GM19240 (cell line): ENCODE measurements around the gene GCKR.
A peak's percentile ranks its signal among the peaks of the same experiment; 100 is the strongest.

Experiments used
- DNase-seq: peaks from one replicate; pipeline ENCODE4 v3.0.0; 2011; ENCODE audit warnings: low spot score; ENCODE audit not compliant: insufficient read length

The GCKR gene

GRCh38 chr2:27496357-27497287 lies at the start of gene GCKR:
TSS of gene GCKR (plus strand) at chr2:27496839. CDS start at chr2:27496905, 66 bp downstream.
- DNase-seq, result no peak

- no peak for DNase-seq
Measured at GRCh38 chr2:27448381-27448780, 48.3 kb upstream of the GCKR start.

GRCh38 chr2:27451095-27451494 lies 45.5 kb upstream of the GCKR start:
- DNase-seq, result no peak

- no peak for DNase-seq
Measured at GRCh38 chr2:27453968-27454367, 42.7 kb upstream of the GCKR start.

GRCh38 chr2:27461118-27461517 lies 35.5 kb upstream of the GCKR start:
- DNase-seq, result no peak

- DNase-seq, result no peak
Measured at GRCh38 chr2:27464443-27464842, 32.2 kb upstream of the GCKR start.

- DNase-seq, result no peak
Measured at GRCh38 chr2:27471961-27472360, 24.7 kb upstream of the GCKR start.

- DNase-seq, result no peak
Measured at GRCh38 chr2:27485496-27485895, 11.1 kb upstream of the GCKR start.

- DNase-seq, result no peak
Measured at GRCh38 chr2:27489118-27489497, 7.5 kb upstream of the GCKR start.

GRCh38 chr2:27489498-27490397 lies 6.9 kb upstream of the GCKR start, which contains the start of gene IFT172:
TSS of gene IFT172 (minus strand) at chr2:27489743. CDS start at chr2:27489653, 90 bp downstream.
- peak; percentile 97 for DNase-seq

- no peak for DNase-seq
Measured at GRCh38 chr2:27492557-27492956, 4.1 kb upstream of the GCKR start.

- DNase-seq, result no peak
Measured at GRCh38 chr2:27493948-27494283, 2.7 kb upstream of the GCKR start.

- DNase-seq, result no peak
Measured at GRCh38 chr2:27494284-27494943, 2.2 kb upstream of the GCKR start.

- DNase-seq, result no peak
Measured at GRCh38 chr2:27494944-27495554, 1.6 kb upstream of the GCKR start, which contains the start of gene FNDC4. TSS of gene FNDC4 (minus strand) at chr2:27495200. CDS start at chr2:27494679, 521 bp downstream.

GRCh38 chr2:27495840-27496356 lies 741 bp upstream of the GCKR start:
- no peak for DNase-seq

GRCh38 chr2:27497288-27497627 lies 619 bp downstream of the GCKR start:
- DNase-seq, result no peak

GRCh38 chr2:27498975-27499374 lies 2.3 kb downstream of the GCKR start:
- DNase-seq, result no peak

GRCh38 chr2:27501042-27501441 lies 4.4 kb downstream of the GCKR start:
- no peak for DNase-seq

GRCh38 chr2:27502142-27502541 lies 5.5 kb downstream of the GCKR start:
- DNase-seq, result no peak

GRCh38 chr2:27506587-27506986 lies 9.9 kb downstream of the GCKR start:
- DNase-seq, result no peak

GRCh38 chr2:27507293-27507692 lies 10.7 kb downstream of the GCKR start:
- DNase-seq, result no peak
